Liver (tissue), 9 donors: ENCODE measurements around the gene CREB3L2. TPM values are rescaled to one million over a fixed set of nuclear protein-coding genes. Genes with fewer than 3 reads are reported as not detected.

Experiments
- DNase-seq: peaks from one replicate; pipeline ENCODE4 v3.0.0-alpha.2; 2017; ENCODE audit warnings: low spot score
- H3K27ac ChIP-seq, 2 donors: one replicate each; pipeline ENCODE4 v1.7.0; 2013; ENCODE audit warnings: inconsistent platforms in 2 of 2, low read length in 2 of 2, control low read depth in 1 of 2, low read depth in 1 of 2, mild to moderate bottlenecking in 1 of 2
- H3K27me3 ChIP-seq, 4 donors: one replicate each; pipeline versions ENCODE4 v1.6.1 to v1.7.0; 2013; ENCODE audit warnings: low read length in 3 of 4, inconsistent platforms in 1 of 4, mild to moderate bottlenecking in 1 of 4, moderate library complexity in 1 of 4; ENCODE audit not compliant: control insufficient read depth in 4 of 4, insufficient read depth in 4 of 4
- H3K36me3 ChIP-seq, 4 donors: one replicate each; pipeline versions ENCODE4 v1.6.1 to v1.7.0; 2013; ENCODE audit warnings: low read length in 3 of 4, mild to moderate bottlenecking in 3 of 4, low read depth in 1 of 4, moderate library complexity in 1 of 4; ENCODE audit not compliant: control insufficient read depth in 4 of 4, insufficient read depth in 3 of 4
- H3K4me1 ChIP-seq, 4 donors: one replicate each; pipeline versions ENCODE4 v1.6.1 to v1.7.0; 2013; ENCODE audit warnings: low read length in 3 of 4, mild to moderate bottlenecking in 3 of 4, moderate library complexity in 1 of 4; ENCODE audit not compliant: control insufficient read depth in 4 of 4, insufficient read depth in 4 of 4
- H3K4me3 ChIP-seq, 3 donors: one replicate each; pipeline versions ENCODE4 v1.6.1 to v1.7.0; 2013; ENCODE audit warnings: low read length in 3 of 3, control low read depth in 1 of 3, low read depth in 1 of 3, mild to moderate bottlenecking in 1 of 3
- H3K9ac ChIP-seq, 2 donors: one replicate each; pipeline ENCODE4 v1.7.0; 2013; ENCODE audit warnings: low read length in 2 of 2, mild to moderate bottlenecking in 2 of 2, moderate library complexity in 2 of 2, control low read depth in 1 of 2, low read depth in 1 of 2
- H3K9me3 ChIP-seq, 4 donors: one replicate each; pipeline versions ENCODE4 v1.6.1 to v1.7.0; 2013; ENCODE audit warnings: low read length in 3 of 4; ENCODE audit not compliant: control insufficient read depth in 4 of 4
- ATF3 ChIP-seq: IDR thresholded peaks from 2 replicates; pipeline ENCODE4 v1.6.1; 2016; ENCODE audit warnings: antibody characterized with exemption
- CTCF ChIP-seq: fragments of 150-350 bp; IDR thresholded peaks from 2 replicates; pipeline ENCODE4 v1.5.1; 2017; ENCODE audit warnings: improper control_type of control experiment, low read depth, low read length; ENCODE audit not compliant: missing input control
- EGR1 ChIP-seq, 2 donors: IDR thresholded peaks; 2 replicates each; pipeline ENCODE4 v1.6.1; 2016 to 2018; ENCODE audit warnings: antibody characterized with exemption in 2 of 2, low read depth in 2 of 2
- FOXA1 ChIP-seq: IDR thresholded peaks from 2 replicates; pipeline ENCODE4 v1.6.1; 2016; ENCODE audit warnings: antibody characterized with exemption
- FOXA2 ChIP-seq: IDR thresholded peaks from 2 replicates; pipeline ENCODE4 v1.6.1; 2016; ENCODE audit warnings: antibody characterized with exemption
- GABPA ChIP-seq, 2 donors: IDR thresholded peaks in 1 of 2; conservative IDR thresholded peaks in 1 of 2; 2 replicates each; pipeline ENCODE4 v1.6.1; 2016; ENCODE audit warnings: antibody characterized with exemption in 2 of 2, mild to moderate bottlenecking in 1 of 2, moderate library complexity in 1 of 2
- HNF4A ChIP-seq, 2 donors: conservative IDR thresholded peaks; 2 replicates each; pipeline ENCODE4 v1.6.1; 2016; ENCODE audit warnings: antibody characterized with exemption in 2 of 2, mild to moderate bottlenecking in 2 of 2
- HNF4G ChIP-seq: IDR thresholded peaks from 2 replicates; pipeline ENCODE4 v1.6.1; 2016; ENCODE audit warnings: antibody characterized with exemption
- JUND ChIP-seq, 2 donors: IDR thresholded peaks; 2 replicates each; pipeline ENCODE4 v1.6.1; 2016; ENCODE audit warnings: antibody characterized with exemption in 2 of 2
- MAX ChIP-seq: IDR thresholded peaks from 2 replicates; pipeline ENCODE4 v1.6.1; 2016; ENCODE audit warnings: antibody characterized with exemption
- NR2F2 ChIP-seq: IDR thresholded peaks from 2 replicates; pipeline ENCODE4 v1.6.1; 2016; ENCODE audit warnings: antibody characterized with exemption
- RAD21 ChIP-seq, 2 donors: IDR thresholded peaks; 2 replicates each; pipeline ENCODE4 v1.6.1; 2016; ENCODE audit warnings: antibody characterized with exemption in 2 of 2, mild to moderate bottlenecking in 2 of 2
- REST ChIP-seq: IDR thresholded peaks from 2 replicates; pipeline ENCODE4 v1.6.1; 2016; ENCODE audit warnings: antibody characterized with exemption, mild to moderate bottlenecking
- RXRA ChIP-seq, 2 donors: IDR thresholded peaks; 2 replicates each; pipeline ENCODE4 v1.6.1; 2017 to 2018; ENCODE audit warnings: antibody characterized with exemption in 2 of 2, mild to moderate bottlenecking in 1 of 2
- SP1 ChIP-seq: IDR thresholded peaks from 2 replicates; pipeline ENCODE4 v1.6.1; 2018; ENCODE audit warnings: antibody characterized with exemption, mild to moderate bottlenecking
- TAF1 ChIP-seq: conservative IDR thresholded peaks from 2 replicates; pipeline ENCODE4 v1.6.1; 2016; ENCODE audit warnings: antibody characterized with exemption, mild to moderate bottlenecking
- YY1 ChIP-seq: IDR thresholded peaks from 2 replicates; pipeline ENCODE4 v1.6.1; 2016; ENCODE audit warnings: antibody characterized with exemption, mild to moderate bottlenecking
- ZBTB33 ChIP-seq: IDR thresholded peaks from 2 replicates; pipeline ENCODE4 v1.6.1; 2016; ENCODE audit warnings: antibody characterized with exemption
- whole genome bisulfite sequencing: extraction: QIAGEN DNeasy Blood & Tissue Kit; methylation state at CpG from one replicate; pipeline ENCODE4 v1.1.7; 2013; 5-methylcytosine and 5-hydroxymethylcytosine counted together
- polyA plus RNA-seq, 2 donors: library from polyadenylated mRNA; stranded (reverse) in 1 of 2; unstranded in 1 of 2; fragments of 200-250 nt in 1 of 2; fragments of >200 nt in 1 of 2; fragmentation: Nextera tagmentation in 1 of 2; extraction: Ambion mirVana in 1 of 2; gene quantifications; one replicate each; pipeline versions ENCODE4 v1.2.1 to v1.2.3, GENCODE V29; 2013 to 2015
- total RNA-seq, 2 donors: library from RNA; depleted of rRNA; stranded (reverse); fragments of >200 nt; gene quantifications; one replicate each; pipeline ENCODE4 v1.2.3, GENCODE V29; 2014
- donor health status: healthy.
- donor health status: healthy.
- donor health status: healthy.
- donor health status: healthy.
- donor health status: healthy.

Gene CREB3L2
- total and polyA plus RNA-seq, 4 donors = 6.7 to 16.6 (median 9.9) TPM

GRCh38 chr7:137996871-137997270 lies 5.0 kb downstream of the CREB3L2 start:
- 56% methylated on average over 3 of the region's 3 CpGs for WGBS
- H3K4me1 ChIP-seq = peaks cover 6 to 40% (median 17%) of the 10 kb centered on the region in 4 donors
- TF ChIP-seq GABPA (IDR thresholded peaks at IDR 0.05 in 1 of 2, conservative IDR thresholded peaks at IDR 0.05 in 1 of 2) = no peak
- TF ChIP-seq RXRA (IDR thresholded peaks at IDR 0.05) = no peak
- TF ChIP-seq RAD21 (IDR thresholded peaks at IDR 0.05) = no peak
- no peak for TF ChIP-seq FOXA1
- TF ChIP-seq NR2F2 = no peak
- TF ChIP-seq CTCF = no peak
- no peak for TF ChIP-seq JUND (IDR thresholded peaks at IDR 0.05)
- no peak for TF ChIP-seq ZBTB33
- TF ChIP-seq YY1 = no peak
- no peaks in the 10 kb centered on the region for H3K27me3 ChIP-seq
- H3K4me3 ChIP-seq = no peak overlapping the region
- H3K36me3 ChIP-seq = no peaks in the 10 kb centered on the region
- H3K27ac ChIP-seq = no peak overlapping the region
- no peak overlapping the region for H3K9ac ChIP-seq
- DNase-seq = no peak
- H3K9me3 ChIP-seq = no peaks in the 10 kb centered on the region

- no peaks in the 10 kb centered on the region for H3K27me3 ChIP-seq
- peaks cover 6 to 41% (median 17%) of the 10 kb centered on the region in 4 donors for H3K4me1 ChIP-seq
- no peaks in the 10 kb centered on the region for H3K9me3 ChIP-seq
- DNase-seq = no peak
- no peaks in the 10 kb centered on the region for H3K36me3 ChIP-seq
- H3K27ac ChIP-seq = no peak overlapping the region
- H3K9ac ChIP-seq = no peak overlapping the region
- TF ChIP-seq HNF4A (conservative IDR thresholded peaks at IDR 0.05) (no peak), CTCF (no peak), YY1 (no peak), REST (no peak), MAX (no peak), EGR1 (IDR thresholded peaks at IDR 0.05; ENCODE audit: low read depth in 2 of 2) (no peak), TAF1 (no peak), HNF4G (no peak), SP1 (no peak), NR2F2 (no peak), ATF3 (no peak), GABPA (IDR thresholded peaks at IDR 0.05 in 1 of 2, conservative IDR thresholded peaks at IDR 0.05 in 1 of 2) (no peak), RAD21 (IDR thresholded peaks at IDR 0.05) (no peak), FOXA1 (no peak), FOXA2 (no peak), ZBTB33 (no peak), JUND (IDR thresholded peaks at IDR 0.05) (no peak), RXRA (IDR thresholded peaks at IDR 0.05) (no peak)
- 56% methylated on average over 6 of the region's 6 CpGs for WGBS
- no peak overlapping the region for H3K4me3 ChIP-seq
These were observed 5.5 kb downstream of the CREB3L2 start for GRCh38 chr7:137996386-137996851.
